B cell (primary cell): ENCODE measurements around the gene RPS18. TPM values are rescaled to one million over a fixed set of nuclear protein-coding genes. Genes with fewer than 3 reads are reported as not detected.
A peak's percentile ranks its signal among the peaks of the same experiment; 100 is the strongest.

Experiments used
- ATAC-seq: fragments of 200-7000 bp; cut with Tn5 transposase; one replicate; pipeline ENCODE4 v1.10.0; 2021; ENCODE audit warnings: low read depth, mild to moderate bottlenecking, moderate number of reproducible peaks, moderate library complexity
- CTCF ChIA-PET: fragments of 350-600 bp; sonication (Branson Sonifier 250); formaldehyde crosslinking; loops from one replicate; lab custom pipeline; 2021; ENCODE audit warnings: antibody characterized with exemption, inconsistent platforms; lab: Charles Lee
- POLR2A ChIA-PET: fragments of 350-600 bp; sonication (Branson Sonifier 250); formaldehyde crosslinking; loops from one replicate; lab custom pipeline; 2021; ENCODE audit warnings: antibody characterized with exemption; lab: Charles Lee
- DNase-seq: peaks from one replicate; pipeline ENCODE4 v3.0.0; 2013
- H2AFZ ChIP-seq: 2 replicates; pipeline ENCODE4 v1.6.1; 2012; ENCODE audit warnings: mild to moderate bottlenecking, low read depth, low read length; ENCODE audit not compliant: insufficient read depth, poor library complexity, severe bottlenecking
- H3K27ac ChIP-seq, 2 donors: 1 replicate in 1 of 2; 2 replicates in 1 of 2; pipeline ENCODE4 v1.5.1; 2012 to 2013; ENCODE audit warnings: low read length in 2 of 2, mild to moderate bottlenecking in 2 of 2, moderate library complexity in 1 of 2
- H3K27me3 ChIP-seq, 4 experiments: fragments of 200-600 bp in 1 of 4; sonication (generic) in 1 of 4; replicated peaks in 1 of 4; 1 replicate in 2 of 4; 2 replicates in 2 of 4; pipeline versions ENCODE4 v1.6.1 to v1.7.0; 2013 to 2016; ENCODE audit warnings: low read length in 3 of 4, mild to moderate bottlenecking in 2 of 4, mixed read lengths in 1 of 4, moderate library complexity in 1 of 4; ENCODE audit not compliant: insufficient read depth in 4 of 4, control insufficient read depth in 3 of 4; ENCODE audit errors: control extremely low read depth in 1 of 4
- H3K36me3 ChIP-seq, 2 experiments: replicated peaks in 1 of 2; 1 replicate in 1 of 2; 2 replicates in 1 of 2; pipeline versions ENCODE4 v1.6.1 to v1.7.1; 2013; ENCODE audit warnings: low read length in 1 of 2; ENCODE audit not compliant: insufficient read depth in 2 of 2, control insufficient read depth in 1 of 2; ENCODE audit errors: control extremely low read depth in 1 of 2, extremely low read depth in 1 of 2
- H3K4me1 ChIP-seq, 2 donors: fragments of 200-600 bp in 1 of 2; sonication (generic) in 1 of 2; 1 replicate in 1 of 2; 2 replicates in 1 of 2; pipeline versions ENCODE4 v1.5.1 to v1.6.1; 2013 to 2017; ENCODE audit warnings: low read length in 2 of 2; ENCODE audit not compliant: control insufficient read depth in 2 of 2, insufficient read depth in 2 of 2
- H3K4me2 ChIP-seq: replicated peaks from 2 replicates; pipeline ENCODE3; 2012; ENCODE audit warnings: mild to moderate bottlenecking, low read depth, low read length; ENCODE audit not compliant: poor library complexity, severe bottlenecking
- H3K4me3 ChIP-seq, 5 experiments: fragments of 200-600 bp in 1 of 5; sonication (generic) in 1 of 5; 1 replicate in 3 of 5; 2 replicates in 2 of 5; pipeline versions ENCODE4 v1.5.1 to v1.7.0; 2011 to 2016; ENCODE audit warnings: low read length in 4 of 5, mild to moderate bottlenecking in 4 of 5, low read depth in 2 of 5, control low read depth in 1 of 5, moderate library complexity in 1 of 5; ENCODE audit not compliant: insufficient read depth in 1 of 5; ENCODE audit errors: control extremely low read depth in 1 of 5, extremely low read depth in 1 of 5
- H3K79me2 ChIP-seq: fragments of 200-600 bp; sonication (generic); one replicate; pipeline ENCODE4 v1.6.0; 2016; ENCODE audit warnings: low read length; ENCODE audit not compliant: control insufficient read depth, insufficient read depth
- H3K9ac ChIP-seq: fragments of 200-600 bp; sonication (generic); 2 replicates; pipeline ENCODE4 v1.6.1; 2017; ENCODE audit warnings: mild to moderate bottlenecking, low read length, moderate library complexity
- H3K9me3 ChIP-seq, 3 donors: one replicate each; pipeline versions ENCODE4 v1.6.1 to v1.7.1; 2013; ENCODE audit warnings: low read length in 2 of 3; ENCODE audit not compliant: control insufficient read depth in 2 of 3, insufficient read depth in 1 of 3; ENCODE audit errors: control extremely low read depth in 1 of 3
- H4K20me1 ChIP-seq: 2 replicates; pipeline ENCODE4 v1.6.0; 2012; ENCODE audit warnings: mild to moderate bottlenecking, low read length; ENCODE audit not compliant: insufficient read depth, control insufficient read depth, poor library complexity, severe bottlenecking
- H3K27ac Mint-ChIP-seq: one replicate; pipeline ENCODE4 v1.8.0; 2021; ENCODE audit warnings: mixed read lengths
- H3K27me3 Mint-ChIP-seq: one replicate; pipeline ENCODE4 v1.8.0; 2021; ENCODE audit warnings: mixed read lengths
- H3K4me1 Mint-ChIP-seq: one replicate; pipeline ENCODE4 v1.8.0; 2021; ENCODE audit warnings: mixed read lengths
- H3K4me3 Mint-ChIP-seq: one replicate; pipeline ENCODE4 v1.8.0; 2021; ENCODE audit warnings: mixed read lengths
- H3K9me3 Mint-ChIP-seq: one replicate; pipeline ENCODE4 v1.8.0; 2022; ENCODE audit warnings: mixed read lengths; ENCODE audit not compliant: insufficient read depth
- EZH2 ChIP-seq: IDR thresholded peaks from 2 replicates; pipeline ENCODE4 v1.6.1; 2012; ENCODE audit warnings: borderline replicate concordance, low read depth, mild to moderate bottlenecking, moderate library complexity, low read length; ENCODE audit not compliant: insufficient read depth, poor library complexity, severe bottlenecking
- WGBS: methylation state at CpG from one replicate; pipeline ENCODE4 v1.1.5; 2013; ENCODE audit warnings: missing lambda C conversion rate; ENCODE audit not compliant: insufficient coverage; 5-methylcytosine and 5-hydroxymethylcytosine counted together
- intact Hi-C: fragments of 100-400 bp; cut with micrococcal nuclease; formaldehyde crosslinking; loops from one replicate; pipeline ENCODE4 v1.10.0; 2022
- polyA plus RNA-seq: library from polyadenylated mRNA; depleted of rRNA; stranded (reverse); fragments of >200 nt; gene quantifications from 2 replicates; pipeline ENCODE4 v1.2.3, GENCODE V29; 2012
- total RNA-seq, 2 donors: library from RNA; stranded (reverse); fragments of 120-200 nt in 1 of 2; gene quantifications; 1 replicate in 1 of 2; 2 replicates in 1 of 2; pipeline versions ENCODE4 v1.2.3 to v1.2.4, GENCODE V29; 2013 to 2022
- TF ChIP-seq, protein P1 (sequence below): fragments of 200-600 bp; IDR thresholded peaks from one replicate; pipeline ENCODE4 v1.8.0; 2022; ENCODE audit warnings: antibody characterized with exemption, mild to moderate bottlenecking

Gene RPS18
- total and polyA plus RNA-seq, 2 donors (not counting 1 experiment from before 2014, with no cell fraction given) = 3,830 to 5,829 TPM

- H3K9ac ChIP-seq = peak overlapping the region; percentile 84
- ATAC-seq (peak; percentile 13), DNase-seq (peak; percentile 82)
- peaks cover 13% of the 10 kb centered on the region for H3K79me2 ChIP-seq
- Mint-ChIP-seq H3K9me3 (no peaks in the 10 kb centered on the region), H3K27ac (peak overlapping the region; percentile 99), H3K4me3 (peak overlapping the region; percentile 99), H3K27me3 (no peaks in the 10 kb centered on the region), H3K4me1 (peaks cover 33% of the 10 kb centered on the region)
- H3K4me2 ChIP-seq = peak overlapping the region; percentile 93
- H2AFZ ChIP-seq = peak overlapping the region; percentile 65
- CTCF ChIA-PET = interaction anchor here (0.7 to 5.0 kb wide), 9 partner anchors 9 to 136 kb away, joined by 3 to 54 read pairs (median 8); partner anchors contain the start of genes B3GALT4, PFDN6, RPS18 and TAPBP
- no peaks in the 10 kb centered on the region for H3K9me3 ChIP-seq
- no peak for TF ChIP-seq EZH2
- TF ChIP-seq, protein P1, sequence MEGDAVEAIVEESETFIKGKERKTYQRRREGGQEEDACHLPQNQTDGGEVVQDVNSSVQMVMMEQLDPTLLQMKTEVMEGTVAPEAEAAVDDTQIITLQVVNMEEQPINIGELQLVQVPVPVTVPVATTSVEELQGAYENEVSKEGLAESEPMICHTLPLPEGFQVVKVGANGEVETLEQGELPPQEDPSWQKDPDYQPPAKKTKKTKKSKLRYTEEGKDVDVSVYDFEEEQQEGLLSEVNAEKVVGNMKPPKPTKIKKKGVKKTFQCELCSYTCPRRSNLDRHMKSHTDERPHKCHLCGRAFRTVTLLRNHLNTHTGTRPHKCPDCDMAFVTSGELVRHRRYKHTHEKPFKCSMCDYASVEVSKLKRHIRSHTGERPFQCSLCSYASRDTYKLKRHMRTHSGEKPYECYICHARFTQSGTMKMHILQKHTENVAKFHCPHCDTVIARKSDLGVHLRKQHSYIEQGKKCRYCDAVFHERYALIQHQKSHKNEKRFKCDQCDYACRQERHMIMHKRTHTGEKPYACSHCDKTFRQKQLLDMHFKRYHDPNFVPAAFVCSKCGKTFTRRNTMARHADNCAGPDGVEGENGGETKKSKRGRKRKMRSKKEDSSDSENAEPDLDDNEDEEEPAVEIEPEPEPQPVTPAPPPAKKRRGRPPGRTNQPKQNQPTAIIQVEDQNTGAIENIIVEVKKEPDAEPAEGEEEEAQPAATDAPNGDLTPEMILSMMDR = peak; percentile 15
- intact Hi-C loops = loop anchor here (2.0 kb wide), 3 partner anchors 49 to 113 kb away; partner anchors contain the start of genes PHF1, RXRB and SLC39A7
- peaks cover 12 to 21% of the 10 kb centered on the region in 2 donors for H3K4me1 ChIP-seq
- peaks cover 0 to 53% of the 10 kb centered on the region in 2 experiments for H3K36me3 ChIP-seq
- 0% methylated on average over 21 of the region's 42 CpGs for WGBS
- POLR2A ChIA-PET = interaction anchor here (0.6 to 3.3 kb wide), 12 partner anchors 9 to 217 kb away, joined by 3 to 22 read pairs (median 10); partner anchors contain the start of genes B3GALT4, PFDN6, RPS18 and TAPBP
- no peaks in the 10 kb centered on the region for H3K27me3 ChIP-seq
- peaks cover 20% of the 10 kb centered on the region for H4K20me1 ChIP-seq
- peak overlapping the region; percentile 86 to 91 for H3K27ac ChIP-seq
- H3K4me3 ChIP-seq = peak overlapping the region; percentile 62 to 96 (median 79)
These were observed 26.3 kb downstream of the RPS18 start for GRCh38 chr6:33297956-33298772.
